ENCODE data around the gene GTSE1.

GTSE1 gene

GRCh38 chr22:46357711-46358520 is 61.2 kb downstream of the GTSE1 start:
- Histone ChIP-seq H3K4me1 (ENCODE audit: insufficient read depth, low read length) (no peaks in the 10 kb centered on the region), H3K27me3 (ENCODE audit: insufficient read depth, low read length) (no peaks in the 10 kb centered on the region), H3K36me3 (ENCODE audit: insufficient read depth, low read length) (peaks cover 46% of the 10 kb centered on the region), H3K9me3 (ENCODE audit: low read length) (peaks cover 8% of the 10 kb centered on the region), H3K4me3 (ENCODE audit: low read length) (no peak overlapping the region), H2AFZ (ENCODE audit: low read depth, low read length) (no peak overlapping the region)

- peaks cover 39% of the 10 kb centered on the region for H3K36me3 ChIP-seq (ENCODE audit: insufficient read depth, low read length)
- H3K4me1 ChIP-seq (ENCODE audit: insufficient read depth, low read length) = no peaks in the 10 kb centered on the region
- H3K9me3 ChIP-seq (ENCODE audit: low read length) = peaks cover 8% of the 10 kb centered on the region
- H3K4me3 ChIP-seq (ENCODE audit: low read length) = no peak overlapping the region
- no peak overlapping the region for H2AFZ ChIP-seq (ENCODE audit: low read depth, low read length)
- no peaks in the 10 kb centered on the region for H3K27me3 ChIP-seq (ENCODE audit: insufficient read depth, low read length)
Measured at GRCh38 chr22:46358766-46359165, 62.1 kb downstream of the GTSE1 start.

DNA sequence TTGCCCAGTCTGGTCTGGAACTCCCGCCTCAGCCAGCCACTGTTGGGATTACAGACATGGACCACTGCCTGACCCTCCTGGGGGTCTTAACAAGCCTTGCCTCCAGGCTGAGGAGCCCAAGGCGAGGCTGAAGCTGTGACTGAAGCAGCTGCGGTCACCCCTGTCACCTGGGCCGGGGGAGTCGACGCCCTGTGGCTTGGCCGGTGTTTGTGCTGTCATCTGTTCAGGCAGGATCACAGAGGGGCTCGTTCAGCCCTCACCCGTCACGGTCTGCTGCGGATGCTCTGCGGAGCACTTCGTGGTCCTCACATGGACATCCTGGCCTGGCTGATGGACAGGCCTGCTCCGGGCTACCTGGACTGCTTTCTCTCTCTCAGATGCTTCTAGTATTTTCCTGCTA is 62.7 kb downstream of the GTSE1 start:
- no peaks in the 10 kb centered on the region for H3K27me3 ChIP-seq (ENCODE audit: insufficient read depth, low read length)
- H3K4me3 ChIP-seq (ENCODE audit: low read length) = no peak overlapping the region
- no peak overlapping the region for H2AFZ ChIP-seq (ENCODE audit: low read depth, low read length)
- no peaks in the 10 kb centered on the region for H3K4me1 ChIP-seq (ENCODE audit: insufficient read depth, low read length)
- peaks cover 34% of the 10 kb centered on the region for H3K36me3 ChIP-seq (ENCODE audit: insufficient read depth, low read length)
- H3K9me3 ChIP-seq (ENCODE audit: low read length) = peaks cover 8% of the 10 kb centered on the region

DNA sequence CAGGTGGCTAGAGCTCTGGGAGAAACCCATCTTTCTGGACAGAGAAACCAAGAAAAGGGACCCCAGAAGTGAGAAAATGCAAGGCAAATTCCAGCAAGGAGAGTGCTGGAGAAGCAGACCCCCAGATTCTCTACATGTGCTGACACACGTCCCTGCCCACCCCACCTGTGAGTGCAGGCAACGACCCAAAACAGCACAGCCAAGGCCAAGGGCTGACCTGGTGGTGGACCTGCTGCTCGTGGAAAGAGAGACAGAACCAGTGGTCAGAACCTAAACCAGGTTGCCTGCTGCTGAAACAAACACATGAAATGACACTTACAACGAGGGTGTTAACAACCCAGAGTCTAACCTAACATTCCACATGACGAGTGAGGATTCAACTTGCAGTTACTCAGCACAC is 63.4 kb downstream of the GTSE1 start:
- H3K4me1 ChIP-seq (ENCODE audit: insufficient read depth, low read length) = no peaks in the 10 kb centered on the region
- H3K27me3 ChIP-seq (ENCODE audit: insufficient read depth, low read length) = no peaks in the 10 kb centered on the region
- H3K4me3 ChIP-seq (ENCODE audit: low read length) = no peak overlapping the region
- H3K36me3 ChIP-seq (ENCODE audit: insufficient read depth, low read length) = peaks cover 28% of the 10 kb centered on the region
- no peak overlapping the region for H2AFZ ChIP-seq (ENCODE audit: low read depth, low read length)
- peaks cover 8% of the 10 kb centered on the region for H3K9me3 ChIP-seq (ENCODE audit: low read length)

- peaks cover 29% of the 10 kb centered on the region for H3K36me3 ChIP-seq (ENCODE audit: insufficient read depth, low read length)
- H2AFZ ChIP-seq (ENCODE audit: low read depth, low read length) = no peak overlapping the region
- H3K4me3 ChIP-seq (ENCODE audit: low read length) = no peak overlapping the region
- H3K4me1 ChIP-seq (ENCODE audit: insufficient read depth, low read length) = no peaks in the 10 kb centered on the region
- H3K9me3 ChIP-seq (ENCODE audit: low read length) = peaks cover 8% of the 10 kb centered on the region
- no peaks in the 10 kb centered on the region for H3K27me3 ChIP-seq (ENCODE audit: insufficient read depth, low read length)
Measured at GRCh38 chr22:46360891-46361290, 64.2 kb downstream of the GTSE1 start.

DNA sequence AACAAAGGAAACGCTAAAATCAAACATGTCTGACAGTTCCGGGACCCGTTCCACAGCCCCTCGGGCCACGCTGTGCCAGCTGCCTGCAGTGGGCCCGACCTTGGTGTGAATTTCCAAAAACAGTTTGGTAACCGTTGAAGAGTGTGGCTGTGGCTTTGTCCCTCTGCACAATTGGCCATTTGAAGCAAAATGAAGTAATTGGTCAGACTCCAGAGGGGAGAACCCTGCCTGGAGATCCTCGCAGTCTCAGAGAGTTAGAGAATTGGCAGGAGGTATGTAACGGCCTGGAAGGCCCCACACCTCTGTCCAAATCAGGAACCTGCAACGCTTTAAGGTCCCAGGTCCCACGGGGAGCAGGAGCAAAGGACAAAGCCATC is 65.1 kb downstream of the GTSE1 start:
- Histone ChIP-seq H3K4me3 (ENCODE audit: low read length) (no peak overlapping the region), H3K4me1 (ENCODE audit: insufficient read depth, low read length) (no peaks in the 10 kb centered on the region), H3K36me3 (ENCODE audit: insufficient read depth, low read length) (peaks cover 25% of the 10 kb centered on the region), H3K9me3 (ENCODE audit: low read length) (peaks cover 8% of the 10 kb centered on the region), H2AFZ (ENCODE audit: low read depth, low read length) (no peak overlapping the region), H3K27me3 (ENCODE audit: insufficient read depth, low read length) (no peaks in the 10 kb centered on the region)

DNA sequence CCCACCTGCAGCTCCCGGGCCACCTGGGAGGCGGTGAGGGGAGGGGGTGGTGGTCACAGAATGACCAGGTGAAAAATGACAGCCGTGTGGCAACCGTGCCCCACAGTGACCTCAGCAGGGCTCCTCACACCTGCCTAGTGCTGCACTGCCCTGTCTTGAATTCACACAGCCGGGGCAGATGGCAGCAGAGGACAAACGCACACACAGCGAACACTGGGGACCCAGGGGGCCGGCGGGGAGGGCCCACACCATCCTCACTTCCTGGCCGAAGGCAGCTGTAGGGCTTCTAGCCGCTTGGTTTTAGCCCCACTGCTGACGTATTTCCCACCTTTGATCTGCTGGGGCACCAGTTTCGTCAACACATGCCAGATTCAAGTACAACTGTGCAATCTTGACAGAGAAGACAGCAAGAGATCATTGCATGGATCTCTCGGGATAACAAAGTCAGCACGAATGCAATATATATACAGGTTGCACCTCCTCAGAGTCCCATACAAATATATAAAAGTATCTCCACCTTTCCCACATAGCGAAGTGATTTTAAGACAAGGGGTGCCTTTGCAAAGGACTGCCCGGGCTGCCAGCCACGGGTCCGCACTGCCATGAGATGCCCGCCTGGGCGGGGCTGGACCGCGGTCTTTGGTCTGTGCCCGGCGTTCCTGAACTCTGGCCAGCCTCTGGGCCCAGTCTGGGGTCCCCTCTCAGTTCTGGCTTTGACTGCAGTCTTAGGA is 65.7 kb downstream of the GTSE1 start:
- Histone ChIP-seq H3K4me1 (ENCODE audit: insufficient read depth, low read length) (no peaks in the 10 kb centered on the region), H3K4me3 (ENCODE audit: low read length) (no peak overlapping the region), H3K9me3 (ENCODE audit: low read length) (peaks cover 8% of the 10 kb centered on the region), H3K27me3 (ENCODE audit: insufficient read depth, low read length) (no peaks in the 10 kb centered on the region), H3K36me3 (ENCODE audit: insufficient read depth, low read length) (peaks cover 23% of the 10 kb centered on the region), H2AFZ (ENCODE audit: low read depth, low read length) (no peak overlapping the region)

DNA sequence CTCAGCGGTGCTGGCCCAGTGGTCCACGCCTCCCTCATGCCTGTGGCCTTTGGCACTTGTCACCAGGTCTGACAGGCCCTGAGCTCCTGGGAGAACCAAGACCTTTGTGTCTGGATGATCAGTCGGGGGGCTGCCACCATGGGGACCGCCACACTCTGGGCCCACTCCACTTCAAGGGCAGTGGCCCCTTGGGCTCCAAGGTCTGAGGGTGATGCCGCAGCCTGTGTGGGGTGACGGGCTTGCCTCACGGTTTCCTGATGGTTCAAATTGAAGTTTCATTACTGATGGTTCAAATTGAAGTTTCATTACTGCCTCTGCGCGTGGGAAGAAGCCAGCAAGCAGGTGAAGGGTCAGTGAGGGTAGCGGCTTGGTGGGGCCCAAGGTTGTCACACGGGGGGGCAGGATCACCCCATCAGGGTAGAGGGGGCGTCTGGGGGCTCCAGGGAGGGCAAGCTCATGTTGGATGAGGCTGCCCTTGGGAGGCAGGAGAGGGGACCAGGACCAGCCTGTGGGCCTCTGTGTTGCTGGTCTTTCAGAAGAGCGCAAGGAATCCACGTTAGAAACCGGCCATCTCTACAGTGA is 66.4 kb downstream of the GTSE1 start:
- no peak overlapping the region for H3K4me3 ChIP-seq (ENCODE audit: low read length)
- H3K27me3 ChIP-seq (ENCODE audit: insufficient read depth, low read length) = no peaks in the 10 kb centered on the region
- peaks cover 24% of the 10 kb centered on the region for H3K36me3 ChIP-seq (ENCODE audit: insufficient read depth, low read length)
- no peak overlapping the region for H2AFZ ChIP-seq (ENCODE audit: low read depth, low read length)
- peaks cover 8% of the 10 kb centered on the region for H3K9me3 ChIP-seq (ENCODE audit: low read length)
- no peaks in the 10 kb centered on the region for H3K4me1 ChIP-seq (ENCODE audit: insufficient read depth, low read length)

DNA sequence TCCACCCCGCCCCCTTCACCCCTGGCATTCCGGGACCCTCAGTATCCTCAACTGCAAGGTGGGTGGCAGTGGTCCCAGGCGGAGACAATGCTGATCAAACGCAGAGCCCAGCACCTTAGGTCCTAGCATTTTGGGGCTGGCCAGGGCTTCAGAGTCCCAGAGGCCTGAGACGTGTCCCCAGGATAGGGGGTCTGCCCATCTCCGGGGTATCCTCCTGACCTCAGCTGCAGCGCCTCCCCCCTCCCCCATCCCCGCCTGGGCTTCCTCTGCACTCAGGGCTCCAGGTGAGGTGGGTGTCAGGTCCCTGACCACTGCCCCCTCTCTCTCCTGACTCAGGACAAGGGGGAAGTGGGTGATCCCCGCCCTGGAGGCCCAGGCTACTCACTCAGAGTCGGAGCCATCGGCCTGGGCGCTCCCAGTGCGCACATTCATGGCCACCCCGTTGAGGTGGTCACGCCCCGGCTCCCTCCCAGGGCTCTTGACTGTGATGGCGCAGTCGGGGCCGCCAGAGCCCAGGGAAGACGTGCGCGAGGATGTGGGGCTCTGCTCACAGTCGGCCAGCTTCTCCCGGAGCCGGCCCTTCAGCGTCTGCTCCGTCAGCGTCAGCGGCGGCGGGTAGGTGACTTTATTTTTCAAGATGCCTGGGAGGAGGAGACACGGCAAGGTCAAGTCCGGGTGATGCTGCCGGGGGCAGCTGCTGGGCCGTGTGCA is 67.1 kb downstream of the GTSE1 start:
- Histone ChIP-seq H3K36me3 (ENCODE audit: insufficient read depth, low read length) (peaks cover 18% of the 10 kb centered on the region), H3K9me3 (ENCODE audit: low read length) (peaks cover 8% of the 10 kb centered on the region), H3K27me3 (ENCODE audit: insufficient read depth, low read length) (no peaks in the 10 kb centered on the region), H2AFZ (ENCODE audit: low read depth, low read length) (no peak overlapping the region), H3K4me1 (ENCODE audit: insufficient read depth, low read length) (no peaks in the 10 kb centered on the region), H3K4me3 (ENCODE audit: low read length) (no peak overlapping the region)

DNA sequence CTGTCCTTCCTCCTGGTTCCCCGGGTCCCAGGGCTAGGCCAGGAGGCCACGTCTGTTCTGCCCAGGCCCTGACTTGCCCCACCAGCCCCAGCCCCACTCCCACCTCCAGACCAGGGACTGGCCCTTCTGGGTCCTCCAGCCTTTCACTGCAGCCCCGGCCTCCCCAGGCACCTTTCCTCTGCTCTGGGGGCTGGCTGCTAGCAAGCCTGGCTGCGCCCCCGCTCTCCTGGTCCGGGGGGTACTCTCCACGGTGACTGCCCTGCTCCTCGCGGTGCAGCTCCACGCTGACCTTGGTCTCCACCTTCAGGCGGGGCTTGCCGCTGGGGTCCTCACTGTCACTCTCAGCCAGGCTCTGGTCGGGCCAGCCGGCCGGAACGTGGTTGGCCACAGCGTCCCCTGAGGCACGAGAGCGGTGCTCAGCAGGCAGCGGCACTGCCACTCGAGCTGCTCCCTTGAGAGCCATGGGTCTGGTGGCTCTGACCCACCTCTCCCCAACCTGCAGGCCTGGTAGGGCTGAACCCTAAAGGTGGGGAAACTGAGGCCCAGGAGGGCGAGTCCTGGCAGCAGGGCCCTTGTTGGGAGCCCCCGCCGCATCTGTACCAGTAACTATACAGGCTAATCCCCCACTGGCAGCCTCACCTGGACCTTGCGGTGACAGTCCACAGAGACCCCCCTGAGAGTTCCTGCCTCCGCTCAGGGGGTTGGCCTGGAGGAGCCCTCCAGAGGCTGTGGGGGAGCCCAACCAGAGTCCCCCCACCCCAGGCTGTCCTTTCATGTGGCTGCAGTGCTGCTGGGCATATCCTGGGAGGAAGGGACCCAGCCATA is 67.9 kb downstream of the GTSE1 start:
- no peak overlapping the region for H3K4me3 ChIP-seq (ENCODE audit: low read length)
- H2AFZ ChIP-seq (ENCODE audit: low read depth, low read length) = no peak overlapping the region
- no peaks in the 10 kb centered on the region for H3K4me1 ChIP-seq (ENCODE audit: insufficient read depth, low read length)
- peaks cover 13% of the 10 kb centered on the region for H3K36me3 ChIP-seq (ENCODE audit: insufficient read depth, low read length)
- H3K9me3 ChIP-seq (ENCODE audit: low read length) = peaks cover 8% of the 10 kb centered on the region
- H3K27me3 ChIP-seq (ENCODE audit: insufficient read depth, low read length) = no peaks in the 10 kb centered on the region

DNA sequence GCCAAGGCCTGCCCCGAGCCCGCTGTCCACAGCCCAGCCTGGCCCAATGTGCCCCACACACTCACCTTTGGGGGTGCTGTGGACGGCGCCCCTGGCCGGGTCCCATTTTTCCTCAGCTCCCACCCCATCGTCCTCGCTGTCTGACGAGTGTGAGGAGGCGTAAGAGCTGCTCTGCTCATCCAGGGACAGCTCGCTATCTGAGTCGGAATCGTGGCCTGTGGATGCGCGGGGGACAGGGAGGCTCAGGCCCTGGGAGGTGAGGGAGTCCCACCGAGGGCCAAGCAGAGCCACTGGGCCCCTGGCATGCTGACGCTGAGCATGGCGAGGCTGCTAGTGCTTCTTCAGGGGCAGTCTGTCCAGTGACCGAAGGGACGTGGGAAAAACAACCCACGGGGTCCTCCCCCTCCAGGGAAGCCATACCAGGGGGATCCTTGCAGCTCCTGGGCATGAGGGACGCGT is 68.5 kb downstream of the GTSE1 start:
- Histone ChIP-seq H3K4me1 (ENCODE audit: insufficient read depth, low read length) (no peaks in the 10 kb centered on the region), H2AFZ (ENCODE audit: low read depth, low read length) (no peak overlapping the region), H3K4me3 (ENCODE audit: low read length) (no peak overlapping the region), H3K9me3 (ENCODE audit: low read length) (peaks cover 5% of the 10 kb centered on the region), H3K36me3 (ENCODE audit: insufficient read depth, low read length) (peaks cover 11% of the 10 kb centered on the region), H3K27me3 (ENCODE audit: insufficient read depth, low read length) (no peaks in the 10 kb centered on the region)

GRCh38 chr22:46366327-46366731 is 69.7 kb downstream of the GTSE1 start:
- Histone ChIP-seq H3K27me3 (ENCODE audit: insufficient read depth, low read length) (no peaks in the 10 kb centered on the region), H2AFZ (ENCODE audit: low read depth, low read length) (no peak overlapping the region), H3K9me3 (ENCODE audit: low read length) (no peaks in the 10 kb centered on the region), H3K4me3 (ENCODE audit: low read length) (no peak overlapping the region), H3K4me1 (ENCODE audit: insufficient read depth, low read length) (no peaks in the 10 kb centered on the region), H3K36me3 (ENCODE audit: insufficient read depth, low read length) (peaks cover 8% of the 10 kb centered on the region)

Data from neuron (in vitro differentiated cells).